Jurkat, Clone E6-1 (cell line): ENCODE results near the gene TBATA.
A peak's percentile ranks its signal among the peaks of the same experiment; 100 is the strongest.
"Not testable (repeated sequence)": the region's sequence is repeated elsewhere in the genome, so short reads cannot be mapped to it uniquely, and the experiment has no call there.

Source experiments
- DNase-seq: peaks from one replicate; pipeline ENCODE4 v3.0.0-alpha.2; 2011; ENCODE audit warnings: low read depth, low spot score
- H3K4me3 ChIP-seq: 2 replicates; pipeline ENCODE4 v1.5.1; 2011; ENCODE audit warnings: mild to moderate bottlenecking, low read length, control low read depth, moderate library complexity

The TBATA gene

GRCh38 chr10:70768026-70768685 lies 17.0 kb downstream of the TBATA start:
- not testable (repeated sequence) for H3K4me3 ChIP-seq, DNase-seq

GRCh38 chr10:70765794-70766594 lies 19.2 kb downstream of the TBATA start:
- H3K4me3 ChIP-seq: no peak overlapping the region
- no peak for DNase-seq

GRCh38 chr10:70763567-70763966 lies 21.6 kb downstream of the TBATA start:
- no peak overlapping the region for H3K4me3 ChIP-seq
- DNase-seq: no peak

- no peak for DNase-seq
- no peak overlapping the region for H3K4me3 ChIP-seq
These were observed 22.6 kb downstream of the TBATA start for GRCh38 chr10:70762441-70763175.

DNA sequence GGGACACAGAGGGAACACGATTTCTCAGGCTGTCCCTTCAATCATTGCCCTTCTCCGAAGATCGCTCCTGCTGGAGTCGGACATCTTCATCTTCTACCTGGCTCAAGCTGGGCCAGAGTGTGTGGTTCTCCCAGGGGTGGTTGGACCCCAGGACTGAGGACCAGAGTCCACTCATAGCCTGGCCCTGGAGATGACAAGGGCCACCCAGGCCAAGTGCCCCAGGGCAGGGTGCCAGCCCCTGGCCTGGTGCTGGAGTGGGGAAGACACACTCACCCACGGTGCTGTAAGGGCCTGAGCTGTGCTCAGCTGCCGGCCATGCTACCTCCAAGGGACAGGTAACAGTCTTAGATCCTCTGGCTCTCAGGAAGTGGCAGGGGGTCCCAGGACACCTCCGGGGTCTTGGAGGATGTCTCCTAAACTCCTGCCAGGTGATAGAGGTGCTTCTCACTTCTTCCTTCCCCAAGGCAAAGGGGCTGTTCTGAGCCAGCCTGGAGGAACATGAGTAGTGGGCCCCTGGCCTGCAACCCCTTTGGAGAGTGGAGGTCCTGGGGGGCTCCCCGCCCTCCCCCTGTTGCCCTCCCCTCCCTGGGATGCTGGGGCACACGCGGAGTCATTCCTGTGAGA lies 23.3 kb downstream of the TBATA start:
- no peak for DNase-seq

DNA sequence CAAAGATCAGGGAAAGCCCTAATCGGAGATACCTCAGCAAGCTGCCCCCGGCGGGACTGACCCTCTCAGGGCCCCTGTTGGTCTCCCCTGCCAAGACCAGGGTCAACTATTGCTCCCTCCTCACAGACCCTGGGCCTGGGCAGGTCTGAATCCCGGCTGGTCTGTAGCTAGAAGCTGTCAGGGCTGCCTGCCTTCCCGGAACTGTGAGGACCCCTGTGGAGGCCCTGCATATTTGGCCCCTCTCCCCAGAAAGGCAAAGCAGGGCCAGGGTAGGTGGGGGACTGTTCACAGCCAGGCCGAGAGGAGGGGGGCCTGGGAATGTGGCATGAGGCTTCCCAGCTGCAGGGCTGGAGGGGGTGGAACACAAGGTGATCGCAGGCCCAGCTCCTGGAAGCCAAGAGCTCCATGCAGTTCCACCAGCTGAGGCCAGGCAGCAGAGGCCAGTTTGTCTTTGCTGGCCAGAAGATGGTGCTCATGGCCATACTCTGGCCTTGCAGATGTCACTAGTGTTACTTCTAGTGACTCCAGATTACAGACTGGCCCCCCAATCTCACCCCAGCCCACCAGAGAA lies 24.1 kb downstream of the TBATA start:
- DNase-seq: no peak
- H3K4me3 ChIP-seq: no peak overlapping the region

More for the DNA sequence above, 23.3 kb downstream of the TBATA start:
- H3K4me3 ChIP-seq: no peak overlapping the region

DNA sequence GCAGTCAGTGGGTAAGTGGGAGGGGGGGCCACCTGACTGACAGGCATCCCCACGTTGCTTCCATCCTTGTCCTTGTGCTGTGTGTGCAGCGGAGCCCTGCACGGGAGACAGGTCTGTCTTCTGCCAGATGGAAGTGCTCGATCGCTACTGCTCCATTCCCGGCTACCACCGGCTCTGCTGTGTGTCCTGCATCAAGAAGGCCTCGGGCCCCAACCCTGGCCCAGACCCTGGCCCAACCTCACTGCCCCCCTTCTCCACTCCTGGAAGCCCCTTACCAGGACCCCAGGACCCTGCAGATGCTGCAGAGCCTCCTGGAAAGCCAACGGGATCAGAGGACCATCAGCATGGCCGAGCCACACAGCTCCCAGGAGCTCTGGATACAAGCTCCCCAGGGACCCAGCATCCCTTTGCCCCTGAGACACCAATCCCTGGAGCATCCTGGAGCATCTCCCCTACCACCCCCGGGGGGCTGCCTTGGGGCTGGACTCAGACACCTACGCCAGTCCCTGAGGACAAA lies 24.8 kb downstream of the TBATA start:
- DNase-seq: no peak
- H3K4me3 ChIP-seq: no peak overlapping the region

GRCh38 chr10:70759781-70760180 lies 25.4 kb downstream of the TBATA start:
- peak; percentile 8 for DNase-seq

GRCh38 chr10:70758757-70759514 lies 26.2 kb downstream of the TBATA start:
- peak; percentile 51 for DNase-seq
- no peak overlapping the region for H3K4me3 ChIP-seq

More at GRCh38 chr10:70759781-70760180, 25.4 kb downstream of the TBATA start:
- no peak overlapping the region for H3K4me3 ChIP-seq

DNA sequence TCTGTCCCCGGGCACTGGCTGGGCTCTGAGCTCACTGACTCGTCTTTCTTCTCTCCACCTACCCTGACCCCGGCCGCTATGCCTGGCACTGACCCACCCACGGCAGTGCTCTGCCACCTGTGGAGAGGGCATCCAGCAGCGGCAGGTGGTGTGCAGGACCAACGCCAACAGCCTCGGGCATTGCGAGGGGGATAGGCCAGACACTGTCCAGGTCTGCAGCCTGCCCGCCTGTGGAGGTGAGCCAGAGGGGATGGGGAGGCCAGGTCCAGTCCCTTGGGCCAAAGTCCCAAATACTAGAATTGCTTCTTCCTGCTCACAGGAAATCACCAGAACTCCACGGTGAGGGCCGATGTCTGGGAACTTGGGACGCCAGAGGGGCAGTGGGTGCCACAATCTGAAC lies 27.3 kb downstream of the TBATA start:
- no peak for DNase-seq
- H3K4me3 ChIP-seq: no peak overlapping the region

GRCh38 chr10:70756700-70757360 lies 28.3 kb downstream of the TBATA start:
- no peak overlapping the region for H3K4me3 ChIP-seq
- no peak for DNase-seq

DNA sequence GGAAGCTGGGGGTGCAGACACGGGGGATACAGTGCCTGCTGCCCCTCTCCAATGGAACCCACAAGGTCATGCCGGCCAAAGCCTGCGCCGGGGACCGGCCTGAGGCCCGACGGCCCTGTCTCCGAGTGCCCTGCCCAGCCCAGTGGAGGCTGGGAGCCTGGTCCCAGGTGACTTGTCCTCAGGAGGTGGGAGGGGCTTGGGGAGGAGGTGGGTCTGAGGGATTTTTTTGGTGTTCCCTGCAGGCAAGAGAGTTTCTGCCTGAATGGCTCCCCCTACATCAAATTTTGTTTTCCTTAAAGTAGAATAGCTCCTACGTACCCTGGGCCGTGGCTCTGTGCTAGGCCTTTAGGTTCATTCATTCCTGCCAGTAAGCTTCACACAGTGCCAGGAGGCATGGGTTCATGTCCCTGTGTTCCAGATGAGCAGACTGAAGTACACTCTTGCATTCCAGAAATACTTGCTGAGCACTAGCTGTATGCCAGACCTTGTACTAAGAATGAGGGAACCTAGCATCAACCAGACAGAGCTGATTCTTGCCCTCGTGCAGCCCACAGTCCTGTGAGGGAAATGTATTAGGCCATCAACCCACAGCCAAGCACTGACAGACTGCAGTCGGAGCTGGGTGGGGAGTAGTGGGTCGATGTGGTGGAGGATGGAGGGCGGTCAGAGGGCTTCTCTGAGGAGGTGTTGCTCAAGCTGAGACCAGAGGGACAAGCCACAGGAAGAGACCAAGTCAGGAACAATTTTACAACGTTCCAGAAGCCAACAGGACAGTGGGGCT lies 31.1 kb downstream of the TBATA start:
- no peak overlapping the region for H3K4me3 ChIP-seq
- no peak for DNase-seq

DNA sequence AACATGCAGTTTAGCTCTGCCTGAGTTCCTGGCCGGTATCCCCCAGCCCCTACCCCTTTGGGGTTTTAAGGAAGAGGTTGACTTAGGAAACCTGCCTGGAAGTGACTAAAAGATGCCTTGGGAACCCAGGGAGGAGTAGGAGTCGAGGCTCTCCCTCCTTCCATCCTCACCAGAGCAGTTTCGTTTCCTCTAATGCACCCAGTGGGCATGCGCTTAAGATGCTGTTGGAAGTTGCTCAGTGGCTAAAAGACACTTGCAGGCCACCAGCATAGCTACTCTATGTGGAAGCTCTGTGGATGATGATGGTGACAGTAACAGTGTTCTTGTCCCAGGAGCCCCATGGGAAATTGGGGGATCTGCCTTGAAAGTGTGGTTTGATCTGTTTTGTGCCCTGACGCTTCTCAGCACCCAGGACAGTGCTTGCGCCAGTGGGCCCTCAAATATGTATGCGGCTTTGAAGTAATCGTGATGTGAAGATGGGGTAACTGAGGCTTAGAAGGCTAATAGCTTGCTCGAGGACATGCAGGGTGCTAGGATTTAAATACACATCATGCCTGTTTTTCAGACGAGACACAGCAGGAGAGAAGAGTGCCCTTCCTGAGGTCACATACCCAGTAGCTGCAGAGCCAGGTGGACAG lies 32.0 kb downstream of the TBATA start:
- DNase-seq: no peak
- H3K4me3 ChIP-seq: no peak overlapping the region

- no peak for DNase-seq
- H3K4me3 ChIP-seq: no peak overlapping the region
These were observed 32.6 kb downstream of the TBATA start for GRCh38 chr10:70752571-70752970.

GRCh38 chr10:70751991-70752390 lies 33.2 kb downstream of the TBATA start:
- no peak for DNase-seq

DNA sequence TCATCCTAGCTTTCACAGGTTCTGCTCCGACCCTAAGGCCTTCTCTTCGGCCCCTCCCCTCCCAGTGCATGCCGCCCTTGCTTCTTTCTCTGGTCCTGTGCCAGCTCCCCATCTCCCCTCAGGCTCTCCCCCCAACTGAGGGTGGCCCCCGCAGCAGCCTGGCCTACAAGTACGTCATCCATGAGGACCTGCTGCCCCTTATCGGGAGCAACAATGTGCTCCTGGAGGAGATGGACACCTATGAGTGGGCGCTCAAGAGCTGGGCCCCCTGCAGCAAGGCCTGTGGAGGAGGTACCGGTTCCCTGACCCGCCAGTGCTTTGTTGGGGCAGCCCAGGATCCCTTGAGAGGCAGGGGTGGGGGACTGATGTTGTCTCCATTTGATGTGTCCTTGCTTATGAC lies 33.8 kb downstream of the TBATA start:
- no peak for DNase-seq

More at GRCh38 chr10:70751991-70752390, 33.2 kb downstream of the TBATA start:
- H3K4me3 ChIP-seq: no peak overlapping the region

More for the DNA sequence above, 33.8 kb downstream of the TBATA start:
- no peak overlapping the region for H3K4me3 ChIP-seq
